Neural crest cell (in vitro differentiated cells): ENCODE results near the gene CAPRIN1. TPM values are rescaled to one million over a fixed set of nuclear protein-coding genes. Genes with fewer than 3 reads are reported as not detected.
"Not testable (repeated sequence)": the region's sequence is repeated elsewhere in the genome, so short reads cannot be mapped to it uniquely, and the experiment has no call there.

Source experiments
- DNase-seq: peaks from one replicate; pipeline ENCODE4 v3.0.0; 2021; ENCODE audit warnings: low read depth, mixed read lengths, low spot score
- H3K27ac Mint-ChIP-seq: one replicate; pipeline ENCODE4 v1.8.0; 2021; ENCODE audit warnings: mild to moderate bottlenecking, mixed read lengths; ENCODE audit not compliant: unreplicated experiment
- H3K27me3 Mint-ChIP-seq: 2 replicates; pipeline ENCODE4 v1.8.0; 2021; ENCODE audit warnings: low read depth, mild to moderate bottlenecking, mixed read lengths
- H3K36me3 Mint-ChIP-seq: 2 replicates; pipeline ENCODE4 v1.8.0; 2021; ENCODE audit warnings: low read depth, mild to moderate bottlenecking, mixed read lengths
- H3K4me1 Mint-ChIP-seq: 2 replicates; pipeline ENCODE4 v1.8.0; 2021; ENCODE audit warnings: mixed read lengths
- H3K4me3 Mint-ChIP-seq: one replicate; pipeline ENCODE4 v1.8.0; 2021; ENCODE audit warnings: mild to moderate bottlenecking, mixed read lengths
- H3K9me3 Mint-ChIP-seq: 2 replicates; pipeline ENCODE4 v1.8.0; 2021; ENCODE audit warnings: mixed read lengths
- CTCF ChIP-seq: fragments of 200-600 bp; sonication (generic); conservative IDR thresholded peaks from 2 replicates; pipeline ENCODE4 v1.5.0; 2021; ENCODE audit warnings: antibody characterized with exemption, mild to moderate bottlenecking
- total RNA-seq: library from RNA; stranded (reverse); gene quantifications from 2 replicates; pipeline ENCODE4 v1.2.1, GENCODE V29; 2021

The CAPRIN1 gene
- total RNA-seq, 1 donor from 2014 or later = 383 TPM

GRCh38 chr11:34068111-34068510 is 16.6 kb downstream of the CAPRIN1 start:
- no peak for TF ChIP-seq CTCF
- peaks cover 26% of the 10 kb centered on the region for H3K4me1 Mint-ChIP-seq
- no peak for DNase-seq
- H3K27ac Mint-ChIP-seq = no peak overlapping the region
- peaks cover 12% of the 10 kb centered on the region for H3K36me3 Mint-ChIP-seq
- no peaks in the 10 kb centered on the region for H3K9me3 Mint-ChIP-seq
- no peaks in the 10 kb centered on the region for H3K27me3 Mint-ChIP-seq
- H3K4me3 Mint-ChIP-seq = no peak overlapping the region

- H3K27me3 Mint-ChIP-seq, H3K27ac Mint-ChIP-seq, H3K9me3 Mint-ChIP-seq, H3K4me3 Mint-ChIP-seq, DNase-seq: not testable (repeated sequence)
- Mint-ChIP-seq H3K4me1 (peaks cover 17% of the 10 kb centered on the region), H3K36me3 (peaks cover 15% of the 10 kb centered on the region)
Measured at GRCh38 chr11:34071306-34071705, 19.8 kb downstream of the CAPRIN1 start.

- no peak overlapping the region for H3K27ac Mint-ChIP-seq
- peaks cover 14% of the 10 kb centered on the region for H3K36me3 Mint-ChIP-seq
- H3K9me3 Mint-ChIP-seq = no peaks in the 10 kb centered on the region
- H3K27me3 Mint-ChIP-seq = no peaks in the 10 kb centered on the region
- peaks cover 17% of the 10 kb centered on the region for H3K4me1 Mint-ChIP-seq
- no peak for DNase-seq
- no peak overlapping the region for H3K4me3 Mint-ChIP-seq
- no peak for TF ChIP-seq CTCF
Measured at GRCh38 chr11:34072041-34072440, 20.5 kb downstream of the CAPRIN1 start.

GRCh38 chr11:34072832-34073231 is 21.3 kb downstream of the CAPRIN1 start:
- TF ChIP-seq CTCF = no peak
- no peak overlapping the region for H3K4me3 Mint-ChIP-seq
- no peak for DNase-seq
- H3K9me3 Mint-ChIP-seq = no peaks in the 10 kb centered on the region
- H3K27ac Mint-ChIP-seq = no peak overlapping the region
- H3K36me3 Mint-ChIP-seq = peaks cover 17% of the 10 kb centered on the region
- H3K4me1 Mint-ChIP-seq = peaks cover 13% of the 10 kb centered on the region
- no peaks in the 10 kb centered on the region for H3K27me3 Mint-ChIP-seq

- Mint-ChIP-seq H3K4me1 (peaks cover 9% of the 10 kb centered on the region), H3K36me3 (peaks cover 20% of the 10 kb centered on the region), H3K27me3 (no peaks in the 10 kb centered on the region), H3K27ac (no peak overlapping the region), H3K4me3 (no peak overlapping the region), H3K9me3 (no peaks in the 10 kb centered on the region)
- no peak for DNase-seq
- no peak for TF ChIP-seq CTCF
Measured at GRCh38 chr11:34074391-34074790, 22.9 kb downstream of the CAPRIN1 start.

- Mint-ChIP-seq H3K27me3 (no peaks in the 10 kb centered on the region), H3K9me3 (no peaks in the 10 kb centered on the region), H3K4me3 (no peak overlapping the region), H3K27ac (no peak overlapping the region), H3K36me3 (peaks cover 23% of the 10 kb centered on the region), H3K4me1 (peaks cover 6% of the 10 kb centered on the region)
- DNase-seq = no peak
- no peak for TF ChIP-seq CTCF
Measured at GRCh38 chr11:34075178-34075820, 23.8 kb downstream of the CAPRIN1 start.
